ENCODE data around the gene SORCS3.

Gene SORCS3

GRCh38 chr10:104641187-104641936, at the start of gene SORCS3:
Gene SORCS3 (plus strand): TSS chr10:104641290.
- Histone ChIP-seq H3K27me3 (ENCODE audit: control insufficient read depth in 1 of 2, insufficient read depth in 2 of 2, low read length in 2 of 2) (peaks cover 0 to 36% of the 10 kb centered on the region in 2 donors), H3K4me3 (ENCODE audit: low read depth in 1 of 2, low read length in 2 of 2) (peak within 1 kb of the TSS in 1 of 2 donors; percentile 20), H3K27ac (ENCODE audit: low read depth, low read length) (no peak within 1 kb of the TSS)

DNA sequence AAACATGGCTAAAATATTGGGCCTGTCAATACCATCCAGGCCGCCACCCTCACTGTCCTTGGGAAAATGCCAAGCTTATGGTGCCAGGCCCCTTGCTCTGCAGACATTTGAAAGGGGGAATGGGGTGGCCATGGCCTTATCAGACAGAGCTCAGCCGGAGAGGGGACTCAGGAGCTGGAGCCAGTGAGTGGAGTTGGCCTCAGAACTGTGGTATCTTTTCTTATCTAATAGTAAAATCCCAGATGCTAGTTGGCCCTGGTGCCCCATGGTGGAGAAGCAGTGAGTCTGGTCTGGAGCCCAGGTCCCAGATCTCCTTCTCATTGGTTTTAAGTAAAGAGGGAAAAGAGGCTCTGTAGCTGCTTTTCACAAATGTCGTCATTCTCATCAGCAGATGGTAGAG, 49.6 kb upstream of the SORCS3 start:
- no peak overlapping the region for H3K27ac ChIP-seq (ENCODE audit: low read depth, low read length)
- no peak overlapping the region for H3K9ac ChIP-seq (ENCODE audit: low read length)
- no peak overlapping the region for H3K4me3 ChIP-seq (ENCODE audit: low read depth in 1 of 2, low read length in 2 of 2)
- H3K27me3 ChIP-seq (ENCODE audit: control insufficient read depth in 1 of 2, insufficient read depth in 2 of 2, low read length in 2 of 2): no peaks in the 10 kb centered on the region
- no peaks in the 10 kb centered on the region for H3K4me1 ChIP-seq (ENCODE audit: insufficient read depth, low read length)
- no peaks in the 10 kb centered on the region for H3K36me3 ChIP-seq (ENCODE audit: insufficient read depth, low read length)
- no peaks in the 10 kb centered on the region for H3K9me3 ChIP-seq (ENCODE audit: low read length)

More at GRCh38 chr10:104641187-104641936, at the start of gene SORCS3:
- Histone ChIP-seq H3K4me1 (ENCODE audit: insufficient read depth, low read length) (no peaks in the 10 kb centered on the region), H3K36me3 (ENCODE audit: insufficient read depth, low read length) (no peaks in the 10 kb centered on the region), H3K9me3 (ENCODE audit: low read length) (no peaks in the 10 kb centered on the region), H3K9ac (ENCODE audit: low read length) (no peak within 1 kb of the TSS)

GRCh38 chr10:104601166-104601565, 39.9 kb upstream of the SORCS3 start:
- no peak overlapping the region for H3K9ac ChIP-seq (ENCODE audit: low read length)
- H3K4me1 ChIP-seq (ENCODE audit: insufficient read depth, low read length): no peaks in the 10 kb centered on the region
- H3K27ac ChIP-seq (ENCODE audit: low read depth, low read length): no peak overlapping the region
- no peaks in the 10 kb centered on the region for H3K27me3 ChIP-seq (ENCODE audit: control insufficient read depth in 1 of 2, insufficient read depth in 2 of 2, low read length in 2 of 2)
- no peaks in the 10 kb centered on the region for H3K9me3 ChIP-seq (ENCODE audit: low read length)
- no peak overlapping the region for H3K4me3 ChIP-seq (ENCODE audit: low read depth in 1 of 2, low read length in 2 of 2)
- H3K36me3 ChIP-seq (ENCODE audit: insufficient read depth, low read length): no peaks in the 10 kb centered on the region

DNA sequence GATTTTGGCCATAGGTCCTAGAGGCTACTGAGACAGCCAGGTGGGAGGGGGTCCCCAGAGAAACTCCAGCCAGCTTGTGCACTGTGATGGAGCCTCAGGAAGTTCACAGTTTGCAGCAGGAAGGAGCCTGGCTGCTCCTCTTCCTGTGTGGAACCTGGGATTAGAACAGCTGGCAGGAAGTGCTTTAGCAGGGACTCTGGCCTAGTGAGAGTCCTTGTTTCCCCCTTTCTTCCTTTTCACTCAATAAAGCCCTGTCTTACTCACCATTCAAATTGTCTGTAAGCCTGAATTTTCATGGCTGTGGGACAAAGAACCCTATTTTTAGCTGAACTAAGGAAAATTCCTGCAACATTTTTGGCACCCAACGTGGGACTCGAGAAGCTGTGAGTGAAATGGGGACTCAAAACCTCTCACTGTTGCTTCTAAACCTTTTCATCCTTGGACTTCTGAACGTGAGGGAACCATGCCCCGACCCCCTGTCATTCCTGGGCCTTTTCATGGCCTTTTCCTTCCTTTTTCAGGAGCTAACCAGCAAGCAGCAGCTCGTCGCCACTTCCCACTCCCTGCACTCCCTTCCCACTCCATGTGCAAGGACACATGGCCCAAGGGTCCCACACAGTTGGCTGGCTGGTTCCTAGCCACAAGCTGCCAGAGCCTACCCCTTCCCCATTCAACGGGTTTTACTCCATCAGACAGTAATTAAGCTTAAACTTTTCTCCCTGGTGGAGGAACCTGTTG, 32.8 kb upstream of the SORCS3 start:
- Histone ChIP-seq H3K9me3 (ENCODE audit: low read length) (no peaks in the 10 kb centered on the region), H3K4me1 (ENCODE audit: insufficient read depth, low read length) (no peaks in the 10 kb centered on the region), H3K4me3 (ENCODE audit: low read depth in 1 of 2, low read length in 2 of 2) (no peak overlapping the region), H3K36me3 (ENCODE audit: insufficient read depth, low read length) (no peaks in the 10 kb centered on the region), H3K27me3 (ENCODE audit: control insufficient read depth in 1 of 2, insufficient read depth in 2 of 2, low read length in 2 of 2) (no peaks in the 10 kb centered on the region), H3K9ac (ENCODE audit: low read length) (no peak overlapping the region), H3K27ac (ENCODE audit: low read depth, low read length) (no peak overlapping the region)

GRCh38 chr10:104612571-104613205, 28.4 kb upstream of the SORCS3 start:
- Histone ChIP-seq H3K27ac (ENCODE audit: low read depth, low read length) (no peak overlapping the region), H3K4me3 (ENCODE audit: low read depth in 1 of 2, low read length in 2 of 2) (no peak overlapping the region)

DNA sequence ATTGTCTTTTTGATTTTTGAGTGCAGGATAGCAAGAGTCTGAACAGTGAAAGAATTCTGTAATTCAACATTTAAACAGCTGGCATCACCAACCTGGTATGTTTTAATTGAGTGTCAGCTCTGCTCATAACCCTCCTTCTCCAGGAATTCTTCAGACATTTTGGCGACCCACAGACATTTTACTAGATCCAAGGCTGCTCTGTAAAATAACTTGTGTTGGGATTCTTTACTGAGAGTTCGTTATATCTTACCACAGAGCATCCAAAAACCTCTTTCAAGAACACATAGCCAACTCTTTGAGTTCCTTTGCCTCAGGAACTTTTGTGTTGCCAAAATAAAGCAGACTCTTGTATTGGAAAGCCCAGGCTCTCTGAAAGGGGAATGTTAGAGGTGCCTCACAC, 27.7 kb upstream of the SORCS3 start:
- Histone ChIP-seq H3K4me1 (ENCODE audit: insufficient read depth, low read length) (no peaks in the 10 kb centered on the region), H3K9me3 (ENCODE audit: low read length) (no peaks in the 10 kb centered on the region), H3K27ac (ENCODE audit: low read depth, low read length) (no peak overlapping the region), H3K27me3 (ENCODE audit: control insufficient read depth in 1 of 2, insufficient read depth in 2 of 2, low read length in 2 of 2) (no peaks in the 10 kb centered on the region), H3K36me3 (ENCODE audit: insufficient read depth, low read length) (no peaks in the 10 kb centered on the region), H3K4me3 (ENCODE audit: low read depth in 1 of 2, low read length in 2 of 2) (no peak overlapping the region), H3K9ac (ENCODE audit: low read length) (no peak overlapping the region)

More at GRCh38 chr10:104612571-104613205, 28.4 kb upstream of the SORCS3 start:
- H3K4me1 ChIP-seq (ENCODE audit: insufficient read depth, low read length): no peaks in the 10 kb centered on the region
- no peaks in the 10 kb centered on the region for H3K36me3 ChIP-seq (ENCODE audit: insufficient read depth, low read length)
- H3K27me3 ChIP-seq (ENCODE audit: control insufficient read depth in 1 of 2, insufficient read depth in 2 of 2, low read length in 2 of 2): no peaks in the 10 kb centered on the region
- no peaks in the 10 kb centered on the region for H3K9me3 ChIP-seq (ENCODE audit: low read length)
- no peak overlapping the region for H3K9ac ChIP-seq (ENCODE audit: low read length)

GRCh38 chr10:104614245-104614831, 26.8 kb upstream of the SORCS3 start:
- no peak overlapping the region for H3K9ac ChIP-seq (ENCODE audit: low read length)
- H3K36me3 ChIP-seq (ENCODE audit: insufficient read depth, low read length): no peaks in the 10 kb centered on the region
- H3K4me1 ChIP-seq (ENCODE audit: insufficient read depth, low read length): no peaks in the 10 kb centered on the region
- H3K27me3 ChIP-seq (ENCODE audit: control insufficient read depth in 1 of 2, insufficient read depth in 2 of 2, low read length in 2 of 2): no peaks in the 10 kb centered on the region
- H3K9me3 ChIP-seq (ENCODE audit: low read length): no peaks in the 10 kb centered on the region
- no peak overlapping the region for H3K27ac ChIP-seq (ENCODE audit: low read depth, low read length)
- H3K4me3 ChIP-seq (ENCODE audit: low read depth in 1 of 2, low read length in 2 of 2): no peak overlapping the region

GRCh38 chr10:104615136-104615535, 26.0 kb upstream of the SORCS3 start:
- Histone ChIP-seq H3K27me3 (ENCODE audit: control insufficient read depth in 1 of 2, insufficient read depth in 2 of 2, low read length in 2 of 2) (no peaks in the 10 kb centered on the region), H3K27ac (ENCODE audit: low read depth, low read length) (no peak overlapping the region), H3K9me3 (ENCODE audit: low read length) (no peaks in the 10 kb centered on the region), H3K36me3 (ENCODE audit: insufficient read depth, low read length) (no peaks in the 10 kb centered on the region), H3K9ac (ENCODE audit: low read length) (no peak overlapping the region), H3K4me3 (ENCODE audit: low read depth in 1 of 2, low read length in 2 of 2) (no peak overlapping the region), H3K4me1 (ENCODE audit: insufficient read depth, low read length) (no peaks in the 10 kb centered on the region)

- Histone ChIP-seq H3K27me3 (ENCODE audit: control insufficient read depth in 1 of 2, insufficient read depth in 2 of 2, low read length in 2 of 2) (no peaks in the 10 kb centered on the region), H3K27ac (ENCODE audit: low read depth, low read length) (no peak overlapping the region)
Measured at GRCh38 chr10:104617831-104618230, 23.3 kb upstream of the SORCS3 start.

GRCh38 chr10:104622175-104622574, 18.9 kb upstream of the SORCS3 start:
- no peaks in the 10 kb centered on the region for H3K4me1 ChIP-seq (ENCODE audit: insufficient read depth, low read length)
- H3K9ac ChIP-seq (ENCODE audit: low read length): no peak overlapping the region
- H3K27ac ChIP-seq (ENCODE audit: low read depth, low read length): no peak overlapping the region
- no peaks in the 10 kb centered on the region for H3K36me3 ChIP-seq (ENCODE audit: insufficient read depth, low read length)
- no peak overlapping the region for H3K4me3 ChIP-seq (ENCODE audit: low read depth in 1 of 2, low read length in 2 of 2)
- H3K27me3 ChIP-seq (ENCODE audit: control insufficient read depth in 1 of 2, insufficient read depth in 2 of 2, low read length in 2 of 2): no peaks in the 10 kb centered on the region
- H3K9me3 ChIP-seq (ENCODE audit: low read length): no peaks in the 10 kb centered on the region

More at GRCh38 chr10:104617831-104618230, 23.3 kb upstream of the SORCS3 start:
- no peaks in the 10 kb centered on the region for H3K36me3 ChIP-seq (ENCODE audit: insufficient read depth, low read length)
- no peak overlapping the region for H3K9ac ChIP-seq (ENCODE audit: low read length)
- no peaks in the 10 kb centered on the region for H3K9me3 ChIP-seq (ENCODE audit: low read length)
- H3K4me3 ChIP-seq (ENCODE audit: low read depth in 1 of 2, low read length in 2 of 2): no peak overlapping the region
- no peaks in the 10 kb centered on the region for H3K4me1 ChIP-seq (ENCODE audit: insufficient read depth, low read length)

- no peak overlapping the region for H3K27ac ChIP-seq (ENCODE audit: low read depth, low read length)
- no peaks in the 10 kb centered on the region for H3K4me1 ChIP-seq (ENCODE audit: insufficient read depth, low read length)
- no peaks in the 10 kb centered on the region for H3K36me3 ChIP-seq (ENCODE audit: insufficient read depth, low read length)
Measured at GRCh38 chr10:104622598-104623209, 18.4 kb upstream of the SORCS3 start.

More at GRCh38 chr10:104622598-104623209, 18.4 kb upstream of the SORCS3 start:
- H3K27me3 ChIP-seq (ENCODE audit: control insufficient read depth in 1 of 2, insufficient read depth in 2 of 2, low read length in 2 of 2): no peaks in the 10 kb centered on the region
- H3K9me3 ChIP-seq (ENCODE audit: low read length): no peaks in the 10 kb centered on the region
- H3K4me3 ChIP-seq (ENCODE audit: low read depth in 1 of 2, low read length in 2 of 2): no peak overlapping the region
- no peak overlapping the region for H3K9ac ChIP-seq (ENCODE audit: low read length)

All from muscle layer of colon (tissue), 2 donors.